Large intestine (tissue), 12 donors: ENCODE results near the gene G6PC3. TPM values are rescaled to one million over a fixed set of nuclear protein-coding genes. Genes with fewer than 3 reads are reported as not detected.
A peak's percentile ranks its signal among the peaks of the same experiment; 100 is the strongest.
"Not testable (repeated sequence)": the region's sequence is repeated elsewhere in the genome, so short reads cannot be mapped to it uniquely, and the experiment has no call there.

ENCODE experiments used
- DNase-seq, 2 donors: peaks; one replicate each; pipeline versions ENCODE4 v3.0.0 to v3.0.0-alpha.2; 2013
- H3K27ac ChIP-seq: one replicate; pipeline ENCODE4 v1.5.1; 2013; ENCODE audit warnings: low read length
- H3K27me3 ChIP-seq: 2 replicates; pipeline ENCODE4 v1.6.1; 2013; ENCODE audit warnings: low read length; ENCODE audit not compliant: control insufficient read depth, insufficient read depth
- H3K36me3 ChIP-seq: 2 replicates; pipeline ENCODE4 v1.6.1; 2013; ENCODE audit warnings: low read length; ENCODE audit not compliant: control insufficient read depth, insufficient read depth
- H3K4me1 ChIP-seq: one replicate; pipeline ENCODE4 v1.6.1; 2013; ENCODE audit warnings: low read length; ENCODE audit not compliant: control insufficient read depth, insufficient read depth
- H3K4me3 ChIP-seq: one replicate; pipeline ENCODE4 v1.5.1; 2013; ENCODE audit warnings: low read length
- H3K9me3 ChIP-seq: one replicate; pipeline ENCODE4 v1.6.1; 2013; ENCODE audit warnings: mild to moderate bottlenecking, low read depth, low read length, moderate library complexity; ENCODE audit not compliant: control insufficient read depth
- WGBS: methylation state at CpG from one replicate; pipeline ENCODE4 v1.1.5; 2013; ENCODE audit warnings: low lambda C conversion rate; ENCODE audit not compliant: insufficient coverage; 5-methylcytosine and 5-hydroxymethylcytosine counted together
- long read RNA-seq, 11 donors: transcript quantifications; one replicate each; lab custom pipeline, GENCODE V29; 2026
- polyA plus RNA-seq: library from polyadenylated mRNA; unstranded; fragments of 120-200 nt; gene quantifications from one replicate; pipeline ENCODE4 v1.2.1, GENCODE V29; 2013

Gene G6PC3
- 57.5 TPM for polyA plus RNA-seq
- long read RNA-seq, donor 1, transcript G6PC3-201 (6 exons, 1,533 nt): major isoform, 15 of 21 reads
- long read RNA-seq, donor 1, transcript G6PC3-203 (1 exons, 3,027 nt): minor isoform, 5 of 21 reads
- long read RNA-seq, donor 1, partial matches to known transcripts: 0 of 21 reads
- long read RNA-seq, donor 1, other reads (novel, unspliced or antisense): 0 of 21 reads
- long read RNA-seq, donor 2, transcript G6PC3-201 (6 exons, 1,533 nt): major isoform, 30 of 33 reads
- long read RNA-seq, donor 2, partial matches to known transcripts: 0 of 33 reads
- long read RNA-seq, donor 2, other reads (novel, unspliced or antisense): 0 of 33 reads
- long read RNA-seq, donor 3: 0 reads
- long read RNA-seq, donor 4, partial matches to known transcripts: 0 of 3 reads
- long read RNA-seq, donor 4, other reads (novel, unspliced or antisense): 0 of 3 reads
- long read RNA-seq, donor 5, transcript G6PC3-201 (6 exons, 1,533 nt): major isoform, 9 of 9 reads
- long read RNA-seq, donor 5, partial matches to known transcripts: 0 of 9 reads
- long read RNA-seq, donor 5, other reads (novel, unspliced or antisense): 0 of 9 reads
- long read RNA-seq, donor 6, transcript G6PC3-201 (6 exons, 1,533 nt): major isoform, 14 of 18 reads
- long read RNA-seq, donor 6, partial matches to known transcripts: 0 of 18 reads
- long read RNA-seq, donor 6, other reads (novel, unspliced or antisense): 0 of 18 reads
- long read RNA-seq, donor 7, transcript G6PC3-201 (6 exons, 1,533 nt): major isoform, 13 of 15 reads
- long read RNA-seq, donor 7, partial matches to known transcripts: 0 of 15 reads
- long read RNA-seq, donor 7, other reads (novel, unspliced or antisense): 0 of 15 reads
- long read RNA-seq, donor 8, transcript G6PC3-203 (1 exons, 3,027 nt): minor isoform, 5 of 40 reads
- long read RNA-seq, donor 8, transcript G6PC3-201 (6 exons, 1,533 nt): major isoform, 20 of 40 reads
- long read RNA-seq, donor 8, partial matches to known transcripts: 11 of 40 reads
- long read RNA-seq, donor 8, other reads (novel, unspliced or antisense): 0 of 40 reads
- long read RNA-seq, donor 9, transcript G6PC3-201 (6 exons, 1,533 nt): major isoform, 27 of 28 reads
- long read RNA-seq, donor 9, partial matches to known transcripts: 0 of 28 reads
- long read RNA-seq, donor 9, other reads (novel, unspliced or antisense): 0 of 28 reads
- long read RNA-seq, donor 10, transcript G6PC3-201 (6 exons, 1,533 nt): major isoform, 20 of 43 reads
- long read RNA-seq, donor 10, partial matches to known transcripts: 18 of 43 reads
- long read RNA-seq, donor 10, other reads (novel, unspliced or antisense): 0 of 43 reads
- long read RNA-seq, donor 11, transcript G6PC3-201 (6 exons, 1,533 nt): major isoform, 14 of 22 reads
- long read RNA-seq, donor 11, partial matches to known transcripts: 6 of 22 reads
- long read RNA-seq, donor 11, other reads (novel, unspliced or antisense): 0 of 22 reads

GRCh38 chr17:44070455-44071197 lies at the start of gene G6PC3:
TSS of gene G6PC3 (plus strand) at chr17:44070735. CDS start at chr17:44070966, 231 bp downstream.
- no peaks in the 10 kb centered on the region for H3K27me3 ChIP-seq
- H3K4me3 ChIP-seq: peak within 1 kb of the TSS; percentile 75
- WGBS: no CpG with 5 or more reads among the region's 53 CpGs
- peak; percentile 96 to 97 for DNase-seq
- peaks cover 16% of the 10 kb centered on the region for H3K36me3 ChIP-seq
- H3K9me3 ChIP-seq: peaks cover 2% of the 10 kb centered on the region
- H3K27ac ChIP-seq: peak within 1 kb of the TSS; percentile 87
- peaks cover 23% of the 10 kb centered on the region for H3K4me1 ChIP-seq

- H3K27ac ChIP-seq, H3K27me3 ChIP-seq, H3K4me3 ChIP-seq, H3K9me3 ChIP-seq, DNase-seq, H3K4me1 ChIP-seq: not testable (repeated sequence)
- peaks cover 15% of the 10 kb centered on the region for H3K36me3 ChIP-seq
- WGBS: no CpG with 5 or more reads among the region's 7 CpGs
Observed at GRCh38 chr17:44021227-44021626, 49.3 kb upstream of the G6PC3 start.

GRCh38 chr17:44022246-44022645 lies 48.3 kb upstream of the G6PC3 start:
- peaks cover 15% of the 10 kb centered on the region for H3K36me3 ChIP-seq
- no peak for DNase-seq
- WGBS: 100% methylated on average over 1 of the region's 2 CpGs
- no peaks in the 10 kb centered on the region for H3K27me3 ChIP-seq
- no peaks in the 10 kb centered on the region for H3K4me1 ChIP-seq
- no peak overlapping the region for H3K4me3 ChIP-seq
- no peak overlapping the region for H3K27ac ChIP-seq
- no peaks in the 10 kb centered on the region for H3K9me3 ChIP-seq

GRCh38 chr17:44023545-44024270 lies 46.8 kb upstream of the G6PC3 start:
- H3K9me3 ChIP-seq: no peaks in the 10 kb centered on the region
- WGBS: no CpG with 5 or more reads among the region's 22 CpGs
- H3K27me3 ChIP-seq: no peaks in the 10 kb centered on the region
- H3K4me3 ChIP-seq: no peak overlapping the region
- no peaks in the 10 kb centered on the region for H3K4me1 ChIP-seq
- peaks cover 20% of the 10 kb centered on the region for H3K36me3 ChIP-seq
- DNase-seq: no peak
- no peak overlapping the region for H3K27ac ChIP-seq

- Histone ChIP-seq H3K36me3 (peaks cover 23% of the 10 kb centered on the region), H3K27me3 (no peaks in the 10 kb centered on the region), H3K9me3 (no peaks in the 10 kb centered on the region), H3K4me3 (no peak overlapping the region), H3K27ac (no peak overlapping the region), H3K4me1 (no peaks in the 10 kb centered on the region)
- no peak for DNase-seq
- WGBS: no CpG with 5 or more reads among the region's 6 CpGs
Observed at GRCh38 chr17:44024271-44024663, 46.3 kb upstream of the G6PC3 start.

- no peak for DNase-seq
- H3K9me3 ChIP-seq: no peaks in the 10 kb centered on the region
- H3K27me3 ChIP-seq: no peaks in the 10 kb centered on the region
- no CpG with 5 or more reads among the region's 4 CpGs for WGBS
- no peak overlapping the region for H3K27ac ChIP-seq
- H3K4me3 ChIP-seq: no peak overlapping the region
- H3K36me3 ChIP-seq: peaks cover 23% of the 10 kb centered on the region
- H3K4me1 ChIP-seq: no peaks in the 10 kb centered on the region
Observed at GRCh38 chr17:44024853-44025252, 45.7 kb upstream of the G6PC3 start.

GRCh38 chr17:44029736-44030135 lies 40.8 kb upstream of the G6PC3 start:
- peaks cover 26% of the 10 kb centered on the region for H3K36me3 ChIP-seq
- 100% methylated on average over 1 of the region's 5 CpGs for WGBS

GRCh38 chr17:44030482-44030881 lies 40.1 kb upstream of the G6PC3 start:
- H3K36me3 ChIP-seq: peaks cover 24% of the 10 kb centered on the region
- H3K27me3 ChIP-seq: no peaks in the 10 kb centered on the region
- DNase-seq: no peak
- H3K9me3 ChIP-seq: no peaks in the 10 kb centered on the region
- H3K4me3 ChIP-seq: no peak overlapping the region
- H3K4me1 ChIP-seq: no peaks in the 10 kb centered on the region
- no CpG with 5 or more reads among the region's 3 CpGs for WGBS
- no peak overlapping the region for H3K27ac ChIP-seq

More at GRCh38 chr17:44029736-44030135, 40.8 kb upstream of the G6PC3 start:
- Histone ChIP-seq H3K9me3 (no peaks in the 10 kb centered on the region), H3K4me3 (no peak overlapping the region), H3K27me3 (no peaks in the 10 kb centered on the region), H3K4me1 (no peaks in the 10 kb centered on the region), H3K27ac (no peak overlapping the region)
- no peak for DNase-seq

GRCh38 chr17:44033861-44034408 lies 36.6 kb upstream of the G6PC3 start:
- no peaks in the 10 kb centered on the region for H3K9me3 ChIP-seq
- no peaks in the 10 kb centered on the region for H3K27me3 ChIP-seq
- H3K36me3 ChIP-seq: peaks cover 36% of the 10 kb centered on the region
- peaks cover 3% of the 10 kb centered on the region for H3K4me1 ChIP-seq
- no CpG with 5 or more reads among the region's 3 CpGs for WGBS
- H3K27ac ChIP-seq: no peak overlapping the region
- H3K4me3 ChIP-seq: no peak overlapping the region
- no peak for DNase-seq
